ENCODE results near the gene AUTS2.

DNA sequence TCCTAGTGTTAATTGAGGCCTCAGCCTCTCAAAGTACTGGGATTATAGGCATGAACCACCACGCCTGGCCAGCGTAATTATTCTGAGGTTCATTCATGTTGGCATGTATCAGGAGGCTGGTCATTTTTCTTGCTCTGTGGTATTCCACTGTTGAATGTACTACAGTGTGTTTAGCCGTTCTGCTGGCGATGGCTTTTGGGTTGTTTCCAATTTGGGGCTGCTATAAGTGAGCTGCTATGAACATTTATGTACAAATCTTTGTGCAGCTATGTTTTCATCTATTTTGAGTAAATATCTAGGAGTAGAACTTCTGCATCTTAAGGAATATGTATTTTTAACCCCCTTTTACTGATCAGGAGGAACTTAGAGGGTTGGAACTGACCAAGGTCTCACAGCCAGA lies 145.8 kb downstream of the AUTS2 start:
- TF ChIP-seq POLR2A (IDR thresholded peaks at IDR 0.05) (no peak), POLR2AphosphoS5 (IDR thresholded peaks at IDR 0.05) (no peak)
- TF ChIP-seq, protein P1, sequence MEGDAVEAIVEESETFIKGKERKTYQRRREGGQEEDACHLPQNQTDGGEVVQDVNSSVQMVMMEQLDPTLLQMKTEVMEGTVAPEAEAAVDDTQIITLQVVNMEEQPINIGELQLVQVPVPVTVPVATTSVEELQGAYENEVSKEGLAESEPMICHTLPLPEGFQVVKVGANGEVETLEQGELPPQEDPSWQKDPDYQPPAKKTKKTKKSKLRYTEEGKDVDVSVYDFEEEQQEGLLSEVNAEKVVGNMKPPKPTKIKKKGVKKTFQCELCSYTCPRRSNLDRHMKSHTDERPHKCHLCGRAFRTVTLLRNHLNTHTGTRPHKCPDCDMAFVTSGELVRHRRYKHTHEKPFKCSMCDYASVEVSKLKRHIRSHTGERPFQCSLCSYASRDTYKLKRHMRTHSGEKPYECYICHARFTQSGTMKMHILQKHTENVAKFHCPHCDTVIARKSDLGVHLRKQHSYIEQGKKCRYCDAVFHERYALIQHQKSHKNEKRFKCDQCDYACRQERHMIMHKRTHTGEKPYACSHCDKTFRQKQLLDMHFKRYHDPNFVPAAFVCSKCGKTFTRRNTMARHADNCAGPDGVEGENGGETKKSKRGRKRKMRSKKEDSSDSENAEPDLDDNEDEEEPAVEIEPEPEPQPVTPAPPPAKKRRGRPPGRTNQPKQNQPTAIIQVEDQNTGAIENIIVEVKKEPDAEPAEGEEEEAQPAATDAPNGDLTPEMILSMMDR (IDR thresholded peaks at IDR 0.05): no peak

All from breast epithelium (tissue), 3 donors.